GM06990 (cell line): ENCODE results near the gene TRMT44.
"Not testable (repeated sequence)": the region's sequence is repeated elsewhere in the genome, so short reads cannot be mapped to it uniquely, and the experiment has no call there.

Source experiments
- DNase-seq: peaks from one replicate; pipeline ENCODE4 v3.0.0-alpha.2; 2011; ENCODE audit not compliant: insufficient read length; ENCODE audit errors: extremely low read depth
- H3K27me3 ChIP-seq: replicated peaks from 2 replicates; pipeline ENCODE4 v1.6.0; 2011; ENCODE audit warnings: low read length; ENCODE audit not compliant: control insufficient read depth, insufficient read depth
- H3K36me3 ChIP-seq: 2 replicates; pipeline ENCODE4 v1.5.1; 2011; ENCODE audit warnings: low read length; ENCODE audit not compliant: control insufficient read depth, insufficient read depth
- H3K4me3 ChIP-seq: replicated peaks from 2 replicates; pipeline ENCODE4 v1.5.1; 2011; ENCODE audit warnings: low read depth, mild to moderate bottlenecking, control low read depth, low read length
- CTCF ChIP-seq: IDR thresholded peaks from 2 replicates; pipeline ENCODE4 v1.5.1; 2011; ENCODE audit warnings: low read length, control low read depth, mild to moderate bottlenecking, inconsistent platforms; ENCODE audit not compliant: insufficient read depth, poor library complexity, severe bottlenecking

Gene TRMT44

GRCh38 chr4:8509311-8509950, 68.9 kb downstream of the TRMT44 start:
- TF ChIP-seq CTCF, result no peak
- Histone ChIP-seq H3K27me3 (no peaks in the 10 kb centered on the region; the same call in 1 of the 2 replicates), H3K4me3 (no peak overlapping the region), H3K36me3 (no peaks in the 10 kb centered on the region)
- no peak for DNase-seq

- Histone ChIP-seq H3K27me3 (no peaks in the 10 kb centered on the region; the same call in 1 of the 2 replicates), H3K36me3 (no peaks in the 10 kb centered on the region), H3K4me3 (no peak overlapping the region)
- DNase-seq, result no peak
- no peak for TF ChIP-seq CTCF
Measured at GRCh38 chr4:8510191-8510590, 69.6 kb downstream of the TRMT44 start.

GRCh38 chr4:8510611-8511285, 70.2 kb downstream of the TRMT44 start:
- no peaks in the 10 kb centered on the region; the same call in 1 of the 2 replicates for H3K27me3 ChIP-seq
- TF ChIP-seq CTCF, result no peak
- no peak overlapping the region for H3K4me3 ChIP-seq
- no peaks in the 10 kb centered on the region for H3K36me3 ChIP-seq
- DNase-seq, result no peak

- H3K36me3 ChIP-seq, result no peaks in the 10 kb centered on the region
- H3K27me3 ChIP-seq, result no peaks in the 10 kb centered on the region; the same call in 1 of the 2 replicates
- no peak for TF ChIP-seq CTCF
- no peak for DNase-seq
- no peak overlapping the region for H3K4me3 ChIP-seq
Measured at GRCh38 chr4:8512510-8512909, 71.9 kb downstream of the TRMT44 start.

GRCh38 chr4:8513080-8513479, 72.5 kb downstream of the TRMT44 start:
- DNase-seq, H3K36me3 ChIP-seq, H3K4me3 ChIP-seq, H3K27me3 ChIP-seq: not testable (repeated sequence)

GRCh38 chr4:8513931-8514330, 73.4 kb downstream of the TRMT44 start:
- no peak for DNase-seq
- H3K36me3 ChIP-seq, result no peaks in the 10 kb centered on the region
- H3K4me3 ChIP-seq, result no peak overlapping the region
- no peak for TF ChIP-seq CTCF
- no peaks in the 10 kb centered on the region; the same call in 1 of the 2 replicates for H3K27me3 ChIP-seq
